ENCODE results near the gene RPL28.
"Not testable (repeated sequence)": the region's sequence is repeated elsewhere in the genome, so short reads cannot be mapped to it uniquely, and the experiment has no call there.

The RPL28 gene

DNA sequence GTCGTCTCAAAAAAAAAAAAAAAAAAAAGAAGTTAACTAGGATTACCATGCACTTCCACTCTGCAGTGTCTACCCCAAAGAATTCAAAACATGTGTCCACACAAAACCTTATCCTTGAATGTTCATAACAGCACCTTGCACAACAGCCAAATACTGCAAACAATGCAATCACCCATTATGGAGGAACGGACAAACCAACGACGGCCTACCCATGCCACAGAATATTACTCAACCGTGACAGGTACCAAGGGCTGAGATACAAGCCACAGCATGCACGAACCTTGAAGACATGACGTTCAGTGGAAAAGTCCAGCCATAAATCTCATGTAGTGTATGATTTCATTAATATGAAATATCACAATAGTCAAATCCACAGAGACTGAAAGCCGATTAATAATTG is 60.3 kb downstream of the RPL28 start:
- no peak overlapping the region for H3K27ac ChIP-seq
- no peak overlapping the region for H3K4me3 ChIP-seq (ENCODE audit: low read depth, low read length)
- no peak for DNase-seq
- no peaks in the 10 kb centered on the region for H3K9me3 ChIP-seq (ENCODE audit: severe bottlenecking)
- TF ChIP-seq, protein P1, sequence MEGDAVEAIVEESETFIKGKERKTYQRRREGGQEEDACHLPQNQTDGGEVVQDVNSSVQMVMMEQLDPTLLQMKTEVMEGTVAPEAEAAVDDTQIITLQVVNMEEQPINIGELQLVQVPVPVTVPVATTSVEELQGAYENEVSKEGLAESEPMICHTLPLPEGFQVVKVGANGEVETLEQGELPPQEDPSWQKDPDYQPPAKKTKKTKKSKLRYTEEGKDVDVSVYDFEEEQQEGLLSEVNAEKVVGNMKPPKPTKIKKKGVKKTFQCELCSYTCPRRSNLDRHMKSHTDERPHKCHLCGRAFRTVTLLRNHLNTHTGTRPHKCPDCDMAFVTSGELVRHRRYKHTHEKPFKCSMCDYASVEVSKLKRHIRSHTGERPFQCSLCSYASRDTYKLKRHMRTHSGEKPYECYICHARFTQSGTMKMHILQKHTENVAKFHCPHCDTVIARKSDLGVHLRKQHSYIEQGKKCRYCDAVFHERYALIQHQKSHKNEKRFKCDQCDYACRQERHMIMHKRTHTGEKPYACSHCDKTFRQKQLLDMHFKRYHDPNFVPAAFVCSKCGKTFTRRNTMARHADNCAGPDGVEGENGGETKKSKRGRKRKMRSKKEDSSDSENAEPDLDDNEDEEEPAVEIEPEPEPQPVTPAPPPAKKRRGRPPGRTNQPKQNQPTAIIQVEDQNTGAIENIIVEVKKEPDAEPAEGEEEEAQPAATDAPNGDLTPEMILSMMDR (IDR thresholded peaks at IDR 0.05; ENCODE audit: low read depth, low read length), result no peak
- peaks cover 12% of the 10 kb centered on the region for H3K27me3 ChIP-seq (ENCODE audit: insufficient read depth, low read depth, severe bottlenecking)
- no peaks in the 10 kb centered on the region for H3K36me3 ChIP-seq

DNA sequence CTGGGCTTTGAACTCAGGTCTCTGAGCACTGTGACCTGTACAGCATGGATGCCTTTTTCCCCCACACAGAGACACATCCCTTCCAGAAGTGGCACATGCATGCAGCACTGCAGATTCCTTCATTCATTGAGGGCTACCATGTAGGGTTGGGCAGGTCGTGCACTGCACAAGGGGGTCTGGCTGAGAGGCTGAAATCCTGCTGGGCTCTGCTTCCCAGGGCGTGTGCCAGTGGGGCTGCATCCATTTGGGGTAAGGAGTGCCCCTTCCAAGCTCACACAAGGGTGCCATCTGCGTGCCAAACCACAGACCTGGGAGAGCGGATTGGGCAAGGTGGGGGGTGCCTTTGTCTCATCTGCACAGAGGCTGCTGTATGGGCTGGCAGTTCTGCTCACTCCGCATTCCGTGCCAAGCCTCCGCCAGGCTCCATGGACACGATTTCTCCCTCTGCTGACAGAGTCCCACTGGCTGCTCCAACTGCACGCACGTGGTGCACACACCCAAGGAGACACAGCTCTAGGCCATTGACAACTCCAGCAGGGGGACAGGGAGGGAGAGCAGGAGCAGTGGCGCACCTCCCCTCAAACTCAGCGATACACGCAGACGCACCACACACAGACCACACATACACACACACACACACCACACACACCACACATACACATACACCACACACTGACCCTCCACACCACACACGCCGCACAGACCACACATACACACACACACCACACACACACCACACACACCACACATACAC is 61.9 kb downstream of the RPL28 start:
- H3K27me3 ChIP-seq (ENCODE audit: insufficient read depth, low read depth, severe bottlenecking), result peaks cover 16% of the 10 kb centered on the region
- no peak overlapping the region for H3K27ac ChIP-seq
- H3K36me3 ChIP-seq, result no peaks in the 10 kb centered on the region
- H3K4me3 ChIP-seq (ENCODE audit: low read depth, low read length), result no peak overlapping the region
- no peak for DNase-seq
- no peaks in the 10 kb centered on the region for H3K9me3 ChIP-seq (ENCODE audit: severe bottlenecking)
- TF ChIP-seq, protein P1 (IDR thresholded peaks at IDR 0.05; ENCODE audit: low read depth, low read length), result no peak

DNA sequence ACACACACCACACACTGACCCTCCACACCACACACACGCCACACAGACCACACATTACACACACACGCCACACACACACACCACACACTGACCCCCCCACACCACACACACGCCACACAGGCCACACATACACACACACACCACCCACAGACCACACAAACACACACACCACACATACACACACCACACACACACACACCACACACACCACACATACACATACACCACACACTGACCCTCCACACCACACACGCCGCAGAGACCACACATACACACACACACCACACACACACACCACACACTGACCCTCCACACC is 62.4 kb downstream of the RPL28 start:
- peaks cover 16% of the 10 kb centered on the region for H3K27me3 ChIP-seq (ENCODE audit: insufficient read depth, low read depth, severe bottlenecking)

DNA sequence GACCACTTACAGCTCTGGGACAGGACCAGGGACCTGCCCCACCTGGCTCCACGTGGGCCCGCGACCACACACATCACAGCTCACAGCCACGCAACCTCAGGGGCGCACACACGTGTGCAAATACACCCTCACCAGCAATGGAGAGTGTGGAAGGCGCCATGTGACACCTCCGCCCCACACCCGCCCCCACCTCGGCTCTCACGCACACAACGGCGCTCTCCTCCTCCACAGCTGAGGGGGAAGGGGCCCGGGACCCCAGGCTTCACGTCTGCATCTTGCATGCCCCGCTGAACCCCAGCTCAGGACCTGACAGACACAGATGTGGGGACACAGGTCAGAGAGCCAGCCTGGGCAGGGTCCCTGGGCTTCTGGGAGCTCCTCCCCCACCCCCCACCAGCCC is 63.7 kb downstream of the RPL28 start:
- no peaks in the 10 kb centered on the region for H3K9me3 ChIP-seq (ENCODE audit: severe bottlenecking)
- TF ChIP-seq, protein P1 (IDR thresholded peaks at IDR 0.05; ENCODE audit: low read depth, low read length), result no peak
- H3K27me3 ChIP-seq (ENCODE audit: insufficient read depth, low read depth, severe bottlenecking), result peaks cover 11% of the 10 kb centered on the region
- no peak overlapping the region for H3K4me3 ChIP-seq (ENCODE audit: low read depth, low read length)
- H3K27ac ChIP-seq, result no peak overlapping the region
- peaks cover 3% of the 10 kb centered on the region; the same call in 1 of the 2 replicates for H3K36me3 ChIP-seq
- no peak for DNase-seq

More for the DNA sequence above, 62.4 kb downstream of the RPL28 start:
- not testable (repeated sequence) for DNase-seq; H3K9me3 ChIP-seq (ENCODE audit: severe bottlenecking); H3K27ac ChIP-seq; H3K4me3 ChIP-seq (ENCODE audit: low read depth, low read length); H3K36me3 ChIP-seq

DNA sequence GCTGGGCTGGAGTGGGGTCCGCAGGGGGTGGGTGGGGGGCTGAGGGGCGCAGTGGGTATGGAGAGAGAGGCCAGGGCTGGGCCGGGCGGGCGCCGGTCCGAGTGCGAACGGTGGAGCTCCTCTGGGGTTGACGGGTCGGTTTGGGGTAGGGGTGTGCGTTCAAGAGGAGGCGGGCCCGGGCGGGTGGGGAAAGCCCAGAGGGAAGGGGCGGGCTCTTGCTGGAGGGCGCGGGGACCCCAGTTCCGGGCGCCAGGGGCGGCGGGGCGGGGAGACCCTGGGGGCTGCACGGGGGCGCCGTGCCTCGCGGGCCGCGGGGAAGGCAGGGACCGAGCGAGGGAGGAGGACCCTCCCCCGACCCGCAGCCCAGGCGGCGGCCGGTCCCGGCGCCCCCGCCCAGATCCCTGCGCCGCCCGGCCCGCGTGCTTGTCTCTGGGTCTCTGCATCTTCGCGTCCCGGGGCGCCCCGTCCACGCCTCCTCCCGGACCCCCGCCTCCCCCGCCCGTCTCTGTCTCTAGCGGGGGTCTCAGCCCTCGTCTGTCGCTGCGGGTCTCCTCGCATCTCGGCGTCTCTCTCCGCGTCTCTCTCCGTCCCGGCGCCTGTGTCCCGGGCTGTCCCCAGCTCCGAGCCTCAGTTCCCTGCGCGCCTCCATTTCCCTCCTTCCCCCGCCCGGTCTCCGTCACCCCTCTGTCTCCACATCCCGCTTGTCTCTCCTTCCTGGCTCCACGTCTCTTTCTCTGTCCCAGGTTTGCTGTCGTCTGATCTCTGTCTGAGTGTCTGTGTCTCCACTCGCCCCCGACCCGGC is 65.6 kb downstream of the RPL28 start:
- Histone ChIP-seq H3K4me3 (ENCODE audit: low read depth, low read length) (peak overlapping the region; percentile 50), H3K27ac (no peak overlapping the region), H3K27me3 (ENCODE audit: insufficient read depth, low read depth, severe bottlenecking) (peaks cover 11% of the 10 kb centered on the region), H3K9me3 (ENCODE audit: severe bottlenecking) (no peaks in the 10 kb centered on the region), H3K36me3 (peaks cover 9% of the 10 kb centered on the region; the same call in 1 of the 2 replicates)
- TF ChIP-seq, protein P1 (IDR thresholded peaks at IDR 0.05; ENCODE audit: low read depth, low read length), result no peak
- DNase-seq, result no peak

DNA sequence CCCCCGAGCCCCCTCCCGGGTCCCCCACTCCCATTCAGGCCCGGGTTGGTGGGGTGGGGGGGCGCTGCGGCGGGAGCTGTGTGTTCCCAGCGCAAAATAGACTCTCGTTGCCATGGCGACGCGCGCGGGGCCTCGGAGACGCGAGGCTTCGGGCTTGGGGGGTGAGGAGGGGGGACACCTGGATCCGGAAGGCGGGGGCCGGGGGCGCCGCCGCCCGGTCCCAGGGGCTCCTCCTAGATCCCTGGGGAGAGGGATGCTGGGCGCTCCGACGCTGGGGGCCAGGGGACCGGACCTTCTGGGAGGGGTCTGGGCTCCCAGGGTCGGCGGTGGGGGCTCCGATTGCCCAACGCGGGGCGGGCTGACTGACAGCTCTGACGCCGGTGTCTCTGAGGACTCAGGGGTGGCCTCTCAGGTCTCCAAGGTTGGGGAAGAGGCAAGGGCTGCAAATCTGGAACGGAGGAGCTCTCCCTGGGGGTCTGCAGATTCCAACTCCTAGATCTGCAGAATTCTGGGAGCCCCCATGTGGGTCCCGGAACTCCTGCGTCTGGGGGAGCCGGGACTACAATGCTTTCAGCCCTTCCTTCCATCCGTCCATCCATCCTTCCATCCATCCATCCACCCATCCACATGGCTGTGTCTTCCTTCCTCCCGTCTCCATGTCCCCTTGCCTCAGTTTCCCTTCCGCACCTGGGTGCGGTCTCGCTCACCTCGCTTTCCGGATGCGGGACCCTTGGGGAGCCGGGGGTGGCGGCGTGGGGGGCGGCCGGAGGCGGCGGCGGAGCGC is 66.4 kb downstream of the RPL28 start:
- peak overlapping the region; percentile 50 for H3K4me3 ChIP-seq (ENCODE audit: low read depth, low read length)
- no peak overlapping the region for H3K27ac ChIP-seq
- H3K9me3 ChIP-seq (ENCODE audit: severe bottlenecking), result no peaks in the 10 kb centered on the region
- TF ChIP-seq, protein P1 (IDR thresholded peaks at IDR 0.05; ENCODE audit: low read depth, low read length), result no peak
- peaks cover 9% of the 10 kb centered on the region; the same call in 1 of the 2 replicates for H3K36me3 ChIP-seq
- no peak for DNase-seq
- H3K27me3 ChIP-seq (ENCODE audit: insufficient read depth, low read depth, severe bottlenecking), result peaks cover 11% of the 10 kb centered on the region

Measured in WERI-Rb-1 (cell line).